Epidermal melanocyte (primary cell): ENCODE measurements around the gene ZFYVE28.

ENCODE experiments used
- DNase-seq: peaks from one replicate; pipeline ENCODE4 v3.0.0; 2011; ENCODE audit warnings: low spot score; ENCODE audit not compliant: insufficient read length

ZFYVE28 gene

DNA sequence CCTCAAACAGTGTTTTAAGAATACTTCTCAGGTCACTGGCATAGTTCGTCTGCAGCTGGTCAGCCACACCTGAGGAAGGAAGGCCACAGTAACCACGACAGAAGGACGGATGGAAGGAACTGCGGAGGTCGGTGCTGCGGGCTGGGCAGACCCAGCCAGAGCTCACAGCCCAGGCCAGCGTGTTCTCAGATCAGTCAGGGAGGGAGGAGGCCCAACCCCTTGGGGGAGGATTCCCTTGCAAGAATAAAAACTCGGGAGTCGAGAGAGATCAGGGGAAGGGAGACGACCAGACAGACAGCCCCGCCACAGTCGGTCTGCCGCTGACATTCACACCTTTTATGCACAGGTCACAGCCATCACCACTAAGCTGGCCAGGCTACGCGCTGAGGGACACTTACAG, 145.2 kb downstream of the ZFYVE28 start:
- DNase-seq: no peak

DNA sequence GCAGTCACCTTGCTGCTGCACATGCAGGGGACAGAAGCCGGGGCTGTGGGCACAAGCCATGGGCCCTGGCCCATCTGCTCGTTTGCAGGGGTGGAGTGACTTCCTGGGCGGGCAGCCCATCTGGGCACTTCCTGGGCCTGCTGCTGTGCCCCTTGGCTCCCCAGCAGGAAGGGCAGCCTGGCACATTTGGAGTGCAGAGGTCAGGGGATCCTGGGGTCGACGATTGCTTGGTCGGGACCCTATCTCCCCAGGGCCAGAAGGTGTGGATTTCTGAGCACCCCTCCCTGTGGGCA, 145.7 kb downstream of the ZFYVE28 start:
- DNase-seq: no peak

DNA sequence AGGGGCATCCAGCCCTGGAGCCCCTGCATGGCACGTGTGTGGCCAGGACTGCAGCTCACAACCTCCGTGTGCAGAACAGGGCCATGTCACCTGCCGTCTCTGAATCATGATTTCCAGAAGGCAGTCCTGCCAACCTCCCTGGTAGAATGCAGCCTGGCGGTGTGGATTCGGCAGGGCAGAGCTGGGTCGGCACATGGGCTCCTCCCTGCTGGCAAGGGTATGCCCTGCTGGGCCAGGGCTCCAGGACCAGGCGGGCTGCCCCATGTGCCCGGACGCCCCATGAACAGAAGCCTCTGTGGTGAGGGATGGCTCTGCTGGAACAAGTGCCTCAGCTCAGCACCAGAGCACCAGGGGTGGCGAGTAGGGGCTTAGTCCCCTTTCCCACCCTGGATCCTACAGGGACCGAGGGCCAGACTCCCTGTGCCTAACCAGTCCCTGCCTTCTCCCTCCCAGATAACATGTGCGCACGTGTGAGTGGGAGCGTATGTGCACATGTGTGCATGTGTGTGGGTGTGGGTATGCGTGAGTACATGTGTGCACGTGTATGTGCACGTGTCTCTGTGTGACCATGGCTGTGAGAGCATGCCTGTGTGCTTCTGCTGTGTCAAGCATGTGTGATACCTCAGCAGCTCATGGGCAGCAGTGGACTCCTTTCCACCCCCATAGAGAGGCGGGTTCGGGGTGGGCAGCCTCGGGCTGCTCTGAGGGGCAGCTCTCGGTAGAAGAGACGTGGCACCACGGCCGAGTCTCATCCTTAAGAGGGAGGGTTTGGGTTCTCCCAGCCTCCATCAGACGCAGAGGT, 146.2 kb downstream of the ZFYVE28 start:
- DNase-seq: no peak

DNA sequence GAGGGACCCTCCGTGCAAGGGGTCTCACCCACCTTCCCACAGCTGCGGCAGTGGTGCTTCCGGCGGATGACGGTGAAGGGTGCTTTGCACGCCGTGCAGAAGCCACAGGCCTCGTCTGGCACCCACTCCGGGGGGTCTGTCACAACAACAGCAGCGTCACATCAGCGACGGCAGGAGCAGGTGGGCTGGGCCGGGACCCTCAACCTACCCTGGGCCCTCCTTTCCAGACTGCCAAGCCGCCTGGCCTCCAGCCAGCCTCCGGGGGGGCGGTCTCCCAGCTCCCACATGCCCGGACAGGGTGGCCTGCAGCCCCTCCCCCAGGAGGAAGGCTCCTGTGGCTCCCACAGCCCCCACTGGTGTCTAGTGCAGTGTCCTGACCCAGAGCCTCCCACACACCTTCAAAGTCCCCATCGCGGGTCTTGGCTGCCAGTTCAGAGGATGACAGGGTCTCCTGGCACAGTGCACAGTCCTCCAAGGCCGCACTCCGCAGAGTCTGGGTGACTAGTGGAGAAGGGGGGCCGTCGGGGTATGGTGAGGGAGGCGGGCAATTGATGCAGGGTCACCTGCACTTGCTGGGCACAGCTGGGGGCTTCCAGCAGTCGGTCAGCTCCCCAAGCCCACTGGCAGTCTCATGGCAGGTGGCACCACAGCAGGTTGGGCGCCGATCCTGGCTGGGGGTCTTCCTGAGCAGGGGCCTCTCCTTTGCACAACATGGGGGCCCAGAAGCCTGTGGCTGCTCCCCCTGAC, 147.0 kb downstream of the ZFYVE28 start:
- no peak for DNase-seq

DNA sequence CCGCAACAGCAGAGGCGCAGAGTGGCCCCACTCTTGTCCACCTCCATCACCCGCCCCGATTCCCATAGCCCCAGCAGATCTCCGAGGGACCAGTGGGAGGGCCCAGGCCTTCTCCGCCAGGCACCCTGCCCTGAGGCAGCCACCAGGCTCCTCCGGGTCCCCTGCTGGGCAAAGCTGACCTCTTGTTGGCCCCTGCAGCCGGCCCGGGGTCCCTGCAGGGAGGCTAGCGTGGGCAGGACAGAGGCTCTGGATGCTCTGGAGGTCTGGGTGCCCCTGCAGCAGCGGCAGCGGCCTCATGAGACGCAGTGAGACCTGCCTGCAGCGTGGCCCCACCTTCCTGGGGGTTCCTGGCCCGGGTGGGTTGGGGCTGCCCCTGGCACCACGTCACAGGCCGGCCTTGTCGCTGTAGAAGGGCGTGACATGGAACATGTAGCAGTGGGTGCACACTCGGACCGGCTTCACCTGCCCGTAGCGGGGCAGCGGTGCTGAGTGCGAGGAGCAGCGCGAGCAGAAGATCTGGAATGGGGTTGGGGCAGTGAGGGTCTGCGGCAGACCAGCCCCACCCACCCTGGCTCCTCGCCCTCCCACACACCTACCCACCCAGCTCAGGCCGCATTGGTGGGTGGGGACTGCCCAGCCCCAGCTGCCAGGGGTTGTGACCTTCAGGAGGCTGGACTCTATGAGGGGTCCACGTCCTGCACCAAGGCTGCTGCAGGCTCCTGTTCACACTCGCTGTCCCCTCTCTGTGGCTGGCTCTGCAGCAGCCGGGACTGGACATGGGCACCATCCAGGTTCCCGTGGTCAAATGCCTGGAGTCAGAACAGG, 147.9 kb downstream of the ZFYVE28 start:
- DNase-seq: no peak

GRCh38 chr4:2269618-2270163, 148.8 kb downstream of the ZFYVE28 start:
- no peak for DNase-seq

DNA sequence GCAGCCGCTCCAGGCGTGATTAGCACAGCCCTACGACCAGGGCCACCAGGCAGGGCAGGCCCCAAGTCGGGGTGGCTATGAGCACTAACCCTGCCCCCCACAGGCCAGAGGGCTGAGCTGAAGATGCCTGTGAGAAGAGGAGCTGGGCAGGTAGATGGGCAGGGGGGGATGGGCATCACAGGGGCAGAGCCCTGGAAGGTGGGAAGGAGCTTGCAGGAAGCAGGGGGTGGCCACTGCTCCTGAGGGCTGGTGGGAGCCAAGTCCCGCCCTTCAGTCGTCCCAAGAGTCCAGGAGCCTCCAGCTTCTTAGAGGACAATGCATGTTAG, 149.3 kb downstream of the ZFYVE28 start:
- DNase-seq: no peak

- DNase-seq: no peak
Measured at GRCh38 chr4:2268357-2269205, 149.9 kb downstream of the ZFYVE28 start.

- no peak for DNase-seq
Measured at GRCh38 chr4:2267841-2268240, 150.6 kb downstream of the ZFYVE28 start.

GRCh38 chr4:2267320-2267811, 151.1 kb downstream of the ZFYVE28 start:
- no peak for DNase-seq

- DNase-seq: no peak
Measured at GRCh38 chr4:2266821-2267220, 151.6 kb downstream of the ZFYVE28 start.

- DNase-seq: peak; percentile 64
Measured at GRCh38 chr4:2266181-2266580, 152.3 kb downstream of the ZFYVE28 start.

DNA sequence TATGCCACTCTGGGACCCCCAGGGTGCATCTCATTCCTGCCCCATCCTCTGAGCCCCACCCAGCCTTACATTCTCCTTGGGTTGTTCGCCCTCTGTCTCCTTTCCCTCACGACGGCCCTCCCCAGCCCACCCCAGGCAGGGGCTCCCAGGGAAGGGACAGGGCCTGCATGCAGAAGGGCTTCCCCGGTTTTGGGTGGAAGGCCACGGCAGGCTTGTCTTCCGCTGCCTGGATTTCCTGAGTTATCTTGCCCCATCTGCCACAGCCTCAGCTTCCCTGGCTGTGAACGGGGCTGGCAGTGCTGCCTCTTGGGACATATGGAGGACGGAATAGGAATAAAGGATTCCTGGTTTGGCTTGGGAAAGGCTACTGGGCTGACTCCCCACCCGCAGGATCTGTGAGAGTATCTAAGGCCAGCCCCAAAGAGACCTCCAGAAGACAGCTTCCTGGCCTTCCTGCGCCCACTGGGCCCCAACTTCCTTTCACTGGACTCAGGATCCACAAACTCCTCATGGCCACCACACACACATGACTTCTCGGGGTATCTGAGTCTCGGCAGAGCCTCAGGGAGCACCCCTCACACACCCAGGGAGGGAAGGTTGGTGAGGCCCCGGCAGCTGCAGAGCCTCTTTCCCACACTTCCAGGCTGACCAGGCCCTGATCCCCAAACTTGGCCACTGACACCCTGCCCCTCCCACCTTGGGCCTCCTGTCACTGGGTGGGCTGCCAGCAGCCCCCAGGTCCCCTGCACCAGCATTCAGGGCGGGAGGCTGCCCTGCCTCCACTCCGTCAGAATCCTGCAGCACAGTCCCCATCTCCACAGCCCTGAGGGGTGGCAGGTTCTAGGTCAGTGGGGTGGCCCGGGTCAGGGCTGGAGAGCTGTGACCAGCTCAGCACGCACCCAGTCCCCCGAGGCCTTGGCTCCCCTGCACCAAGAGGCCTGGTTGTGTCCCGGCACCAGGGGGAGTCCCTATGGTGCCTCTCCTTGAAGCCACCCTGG, 153.0 kb downstream of the ZFYVE28 start:
- DNase-seq: no peak

DNA sequence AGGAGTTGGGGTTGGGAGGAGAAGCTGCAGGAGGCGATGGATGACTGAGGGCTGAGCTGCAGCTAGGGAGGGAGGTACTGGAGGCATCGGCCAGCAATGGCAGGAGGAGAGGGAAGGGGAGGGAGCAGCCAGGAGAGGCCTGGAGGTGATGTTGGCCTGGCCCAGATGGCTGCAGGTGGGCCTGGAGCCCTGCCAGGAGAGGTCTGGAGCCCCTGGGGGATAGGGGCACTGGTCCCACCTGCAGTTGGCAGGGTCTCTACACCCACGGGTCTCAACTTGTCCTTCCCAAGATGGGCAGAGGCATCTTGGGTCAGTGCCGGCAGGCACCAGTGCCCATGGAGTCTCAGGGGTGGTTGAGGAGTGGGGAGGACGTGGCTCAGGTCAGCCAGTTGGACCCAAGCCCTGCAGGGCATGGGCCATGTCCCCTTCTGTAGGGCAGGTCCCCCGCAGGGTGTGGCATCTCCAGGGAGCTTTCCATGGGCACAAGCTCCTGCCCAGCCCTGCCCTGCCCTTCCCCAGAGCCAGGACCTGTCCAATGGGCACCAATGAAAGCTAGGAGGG, 153.9 kb downstream of the ZFYVE28 start:
- DNase-seq: no peak

DNA sequence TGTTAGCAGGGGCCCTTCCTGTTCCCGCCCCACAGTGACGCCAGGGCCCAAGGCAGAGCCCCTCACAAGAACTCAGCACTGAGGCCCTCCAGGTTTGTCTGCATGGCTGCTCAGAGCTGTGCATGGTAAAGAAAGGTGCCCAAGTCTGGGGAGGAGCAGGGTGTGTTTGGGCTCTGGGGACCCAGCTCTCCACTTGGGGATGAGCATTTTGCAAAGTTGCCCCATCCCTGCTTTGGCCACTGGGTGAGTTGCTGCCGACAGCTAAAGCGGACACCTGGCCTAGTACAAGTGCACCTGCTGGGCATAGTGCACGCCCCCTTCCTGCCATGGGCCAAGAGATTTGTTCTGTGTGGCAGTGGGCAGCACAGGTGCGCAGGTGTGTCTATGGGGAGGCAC, 154.5 kb downstream of the ZFYVE28 start:
- no peak for DNase-seq

GRCh38 chr4:2262944-2263250, 155.5 kb downstream of the ZFYVE28 start:
- no peak for DNase-seq

GRCh38 chr4:2262145-2262943, 156.1 kb downstream of the ZFYVE28 start:
- peak; percentile 99 for DNase-seq

DNA sequence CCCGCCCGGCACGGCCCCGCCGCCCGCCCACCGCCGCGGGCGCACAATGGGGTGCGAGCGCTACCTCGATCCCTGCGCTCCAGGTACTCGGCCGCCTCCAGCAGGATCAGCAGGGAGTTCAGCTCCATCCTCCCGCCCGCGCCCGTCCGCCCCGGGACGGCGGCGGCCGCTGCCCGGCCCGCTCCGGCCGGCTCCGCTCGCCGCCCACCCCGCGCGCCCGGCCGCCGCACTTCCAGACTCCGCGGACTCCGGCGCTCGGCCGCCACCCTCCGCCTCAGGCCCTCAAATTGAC, 156.6 kb downstream of the ZFYVE28 start, which contains the start of gene MXD4:
Gene MXD4, minus strand, starts transcription at position 257 of the 292 bp plus-strand sequence. Its CDS starts 129 bp downstream, at position 128.
- no peak for DNase-seq
